ENCODE data around the gene MC1R.
A peak's percentile ranks its signal among the peaks of the same experiment; 100 is the strongest.
"Not testable (repeated sequence)": the region's sequence is repeated elsewhere in the genome, so short reads cannot be mapped to it uniquely, and the experiment has no call there.

MC1R gene

GRCh38 chr16:89914642-89915285 lies 3.9 kb upstream of the MC1R start:
- not testable (repeated sequence) for DNase-seq

DNA sequence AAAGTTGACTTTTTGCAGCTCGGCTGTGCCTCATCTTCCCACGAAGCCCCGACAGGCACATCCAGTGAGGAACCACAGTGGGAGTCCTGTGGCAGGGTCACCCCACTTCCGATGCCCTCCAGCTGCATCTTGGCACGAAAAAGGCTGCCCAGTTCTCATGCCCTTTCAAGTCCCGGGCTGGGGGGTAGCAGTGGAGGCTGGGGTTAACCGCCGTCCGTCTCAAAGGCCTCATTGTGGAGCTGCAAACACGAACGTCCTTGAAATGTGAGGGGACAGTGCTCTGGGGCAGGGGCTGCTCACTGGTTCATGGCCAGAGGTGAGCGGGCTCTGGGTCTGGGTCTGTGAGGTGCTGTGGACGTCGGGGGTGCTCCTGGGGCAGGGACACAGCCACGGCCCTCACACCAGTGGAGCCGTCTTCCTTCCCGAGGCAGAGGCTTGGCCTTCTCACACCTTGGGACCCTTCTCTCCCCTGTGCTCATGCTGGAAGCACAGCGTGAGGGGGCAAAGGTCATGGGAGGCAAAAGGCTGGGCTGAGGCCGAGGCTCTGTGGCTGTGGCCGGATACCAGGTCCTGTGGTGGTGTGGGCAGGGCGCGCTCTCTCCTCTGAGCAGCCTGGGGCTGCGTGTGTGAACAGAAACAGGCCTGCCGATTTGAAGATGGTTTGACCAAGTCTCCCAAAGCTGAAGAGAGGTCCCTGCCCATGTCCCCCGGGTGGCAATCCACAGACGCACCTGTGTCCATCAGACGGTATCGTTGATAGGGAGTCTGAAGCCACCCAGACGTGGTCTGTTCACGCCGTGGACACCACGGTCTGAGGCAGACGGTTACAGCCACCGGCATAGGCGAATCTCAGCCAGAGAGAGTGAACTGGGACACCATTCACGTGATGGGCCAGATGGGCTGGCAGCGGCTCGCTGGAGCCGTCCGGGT lies 3.1 kb upstream of the MC1R start:
- no peak for DNase-seq

GRCh38 chr16:89917773-89918452 lies 749 bp upstream of the MC1R start:
- peak; percentile 75 for DNase-seq

GRCh38 chr16:89919535-89920406 lies 1.1 kb downstream of the MC1R start:
- no peak for DNase-seq

GRCh38 chr16:89920723-89921122 lies 2.1 kb downstream of the MC1R start:
- no peak for DNase-seq

GRCh38 chr16:89921131-89921701 lies 2.6 kb downstream of the MC1R start:
- no peak for DNase-seq

- DNase-seq: peak; percentile 84
Observed at GRCh38 chr16:89921702-89922476, 3.2 kb downstream of the MC1R start.

- DNase-seq: peak; percentile 76
Observed at GRCh38 chr16:89922477-89922883, 3.8 kb downstream of the MC1R start.

- peak; percentile 80 for DNase-seq
Observed at GRCh38 chr16:89922884-89923639, 4.4 kb downstream of the MC1R start, which contains the start of gene TUBB3. TUBB3 (plus strand) TSS chr16:89923342; CDS start chr16:89923402, 60 bp downstream.

DNA sequence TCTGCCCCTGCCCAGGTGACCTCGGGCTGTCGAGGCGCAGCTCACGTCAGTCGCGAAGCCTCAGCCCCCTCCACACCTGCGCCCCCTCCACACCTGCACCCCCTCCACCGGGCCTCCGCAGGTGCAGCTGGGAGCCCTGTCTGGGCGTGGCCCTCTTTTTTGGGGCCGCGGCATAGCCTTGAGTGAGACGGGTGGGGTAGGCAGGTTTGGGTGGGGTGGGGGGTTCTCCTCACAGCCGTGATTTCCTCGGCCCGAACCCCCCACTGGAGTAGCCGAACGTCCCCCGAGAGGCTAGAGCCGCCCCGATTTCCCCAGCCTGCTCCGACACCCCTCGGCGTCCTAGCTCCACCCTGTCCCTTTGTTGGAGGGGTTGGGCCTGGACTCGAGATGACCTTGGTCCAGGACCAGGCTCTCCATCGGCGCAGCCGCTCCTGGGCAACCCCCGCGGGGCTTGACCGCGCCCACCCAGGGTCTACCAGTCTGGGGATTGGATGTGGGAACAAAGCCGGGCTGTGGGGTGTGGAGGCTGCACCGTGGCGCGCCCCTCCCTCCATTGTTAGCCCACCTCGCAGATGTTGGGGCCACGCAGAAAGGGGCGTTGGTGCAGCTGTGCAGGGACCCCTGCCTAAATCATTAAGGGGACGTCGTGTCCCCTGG lies 5.1 kb downstream of the MC1R start:
- no peak for DNase-seq

- DNase-seq: peak; percentile 73
Observed at GRCh38 chr16:89924297-89924924, 5.7 kb downstream of the MC1R start.

- no peak for DNase-seq
Observed at GRCh38 chr16:89924925-89925307, 6.3 kb downstream of the MC1R start.

GRCh38 chr16:89925596-89926079 lies 7.0 kb downstream of the MC1R start:
- DNase-seq: no peak

GRCh38 chr16:89931305-89931896 lies 12.7 kb downstream of the MC1R start:
- no peak for DNase-seq

GRCh38 chr16:89931964-89932363 lies 13.3 kb downstream of the MC1R start:
- DNase-seq: no peak

GRCh38 chr16:89934019-89934418 lies 15.4 kb downstream of the MC1R start:
- not testable (repeated sequence) for DNase-seq

GRCh38 chr16:89934611-89935553 lies 16.2 kb downstream of the MC1R start:
- DNase-seq: no peak

DNA sequence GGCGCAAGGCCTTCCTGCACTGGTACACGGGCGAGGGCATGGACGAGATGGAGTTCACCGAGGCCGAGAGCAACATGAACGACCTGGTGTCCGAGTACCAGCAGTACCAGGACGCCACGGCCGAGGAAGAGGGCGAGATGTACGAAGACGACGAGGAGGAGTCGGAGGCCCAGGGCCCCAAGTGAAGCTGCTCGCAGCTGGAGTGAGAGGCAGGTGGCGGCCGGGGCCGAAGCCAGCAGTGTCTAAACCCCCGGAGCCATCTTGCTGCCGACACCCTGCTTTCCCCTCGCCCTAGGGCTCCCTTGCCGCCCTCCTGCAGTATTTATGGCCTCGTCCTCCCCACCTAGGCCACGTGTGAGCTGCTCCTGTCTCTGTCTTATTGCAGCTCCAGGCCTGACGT lies 17.0 kb downstream of the MC1R start:
- not testable (repeated sequence) for DNase-seq
